OCI-LY1 (cell line): ENCODE data around the gene PRCD.

Experiments used
- H2AFZ ChIP-seq: fragments of 200-600 bp; sonication (generic), shearing (Covaris generic); 2 replicates; pipeline ENCODE4 v1.6.0; 2014; ENCODE audit warnings: antibody characterized with exemption, mild to moderate bottlenecking, low read length
- H3F3A ChIP-seq: fragments of 200-600 bp; sonication (generic), shearing (Covaris generic); 2 replicates; pipeline ENCODE4 v1.6.0; 2014; ENCODE audit warnings: mild to moderate bottlenecking, antibody characterized with exemption, low read length, moderate library complexity; ENCODE audit not compliant: insufficient read depth
- H3K27ac ChIP-seq: fragments of 200-600 bp; sonication (generic); 2 replicates; pipeline ENCODE4 v1.5.1; 2014; ENCODE audit warnings: low read length, mixed run types, mild to moderate bottlenecking, low read depth; ENCODE audit not compliant: poor library complexity, severe bottlenecking
- H3K27me3 ChIP-seq: fragments of 200-600 bp; sonication (generic); 2 replicates; pipeline ENCODE4 v1.6.0; 2014; ENCODE audit warnings: antibody characterized with exemption, mild to moderate bottlenecking, low read length, moderate library complexity; ENCODE audit not compliant: insufficient read depth
- H3K36me3 ChIP-seq: fragments of 200-600 bp; sonication (generic); 2 replicates; pipeline ENCODE4 v1.6.1; 2014; ENCODE audit warnings: mild to moderate bottlenecking, antibody characterized with exemption, low read length, moderate library complexity, mixed read lengths; ENCODE audit not compliant: insufficient read depth
- H3K4me1 ChIP-seq: fragments of 200-600 bp; sonication (generic); 2 replicates; pipeline ENCODE4 v1.5.1; 2014; ENCODE audit warnings: mild to moderate bottlenecking, low read length, moderate library complexity; ENCODE audit not compliant: insufficient read depth, severe bottlenecking
- H3K4me2 ChIP-seq: fragments of 200-600 bp; sonication (generic), shearing (Covaris generic); 2 replicates; pipeline ENCODE4 v1.6.1; 2014; ENCODE audit warnings: low read length
- H3K4me3 ChIP-seq: fragments of 200-600 bp; sonication (generic); 2 replicates; pipeline ENCODE4 v1.5.1; 2014; ENCODE audit warnings: low read length, low read depth, mild to moderate bottlenecking, mixed read lengths; ENCODE audit not compliant: poor library complexity, severe bottlenecking
- H3K79me2 ChIP-seq: fragments of 200-600 bp; shearing (Covaris generic); 2 replicates; pipeline ENCODE4 v1.6.1; 2016; ENCODE audit warnings: mixed run types, low read length, mixed read lengths; ENCODE audit not compliant: insufficient read depth
- H3K9ac ChIP-seq: fragments of 200-600 bp; sonication (generic), shearing (Covaris generic); 2 replicates; pipeline ENCODE4 v1.6.1; 2014; ENCODE audit warnings: mild to moderate bottlenecking, low read length, mixed read lengths
- H3K9me2 ChIP-seq: fragments of 200-600 bp; sonication (generic), shearing (Covaris generic); 2 replicates; pipeline ENCODE4 v1.6.1; 2014; ENCODE audit warnings: low read depth, mild to moderate bottlenecking, low read length, mixed read lengths
- H3K9me3 ChIP-seq: fragments of 200-600 bp; shearing (Covaris generic); 2 replicates; pipeline ENCODE4 v1.6.1; 2014; ENCODE audit warnings: low read length, mixed read lengths
- H4K20me1 ChIP-seq: fragments of 200-600 bp; sonication (generic), shearing (Covaris generic); 2 replicates; pipeline ENCODE4 v1.6.0; 2016; ENCODE audit warnings: mild to moderate bottlenecking, low read length; ENCODE audit not compliant: insufficient read depth
- CTCF ChIP-seq: fragments of 200-600 bp; sonication (generic), shearing (Covaris generic); IDR thresholded peaks from 2 replicates; pipeline ENCODE4 v1.5.1; 2017; ENCODE audit warnings: mild to moderate bottlenecking, antibody characterized with exemption, low read length, moderate library complexity, mixed read lengths
- EZH2 ChIP-seq: fragments of 200-600 bp; sonication (generic), shearing (Covaris generic); IDR thresholded peaks from 2 replicates; pipeline ENCODE4 v1.8.0; 2017; ENCODE audit warnings: borderline replicate concordance, mixed run types, mild to moderate bottlenecking, antibody characterized with exemption, low read length, moderate library complexity, mixed read lengths

Gene PRCD

GRCh38 chr17:76567634-76568432, 28.0 kb downstream of the PRCD start:
- Histone ChIP-seq H3K9me2 (no peaks in the 10 kb centered on the region), H3K4me2 (no peak overlapping the region; the same call in 1 of the 2 replicates), H3K4me3 (no peak overlapping the region), H3K9me3 (no peaks in the 10 kb centered on the region), H2AFZ (no peak overlapping the region), H3K36me3 (peaks cover 34% of the 10 kb centered on the region), H4K20me1 (no peaks in the 10 kb centered on the region), H3K4me1 (peaks cover 12% of the 10 kb centered on the region), H3K27ac (no peak overlapping the region), H3K79me2 (no peaks in the 10 kb centered on the region), H3K9ac (no peak overlapping the region), H3K27me3 (no peaks in the 10 kb centered on the region; the same call in 1 of the 2 replicates), H3F3A (no peaks in the 10 kb centered on the region)
- TF ChIP-seq EZH2 (no peak), CTCF (no peak)

GRCh38 chr17:76568811-76569221, 29.0 kb downstream of the PRCD start:
- Histone ChIP-seq H3K4me1 (peaks cover 12% of the 10 kb centered on the region), H3K79me2 (no peaks in the 10 kb centered on the region), H4K20me1 (no peaks in the 10 kb centered on the region), H2AFZ (no peak overlapping the region), H3K9me3 (no peaks in the 10 kb centered on the region), H3K27ac (no peak overlapping the region), H3K9me2 (no peaks in the 10 kb centered on the region), H3K4me3 (no peak overlapping the region), H3K36me3 (peaks cover 28% of the 10 kb centered on the region), H3K9ac (no peak overlapping the region), H3F3A (no peaks in the 10 kb centered on the region), H3K4me2 (no peak overlapping the region), H3K27me3 (no peaks in the 10 kb centered on the region; the same call in 1 of the 2 replicates)
- no peak for TF ChIP-seq EZH2
- no peak for TF ChIP-seq CTCF

GRCh38 chr17:76569607-76570279, 29.9 kb downstream of the PRCD start:
- no peaks in the 10 kb centered on the region for H3K79me2 ChIP-seq
- no peak overlapping the region for H3K4me3 ChIP-seq
- no peaks in the 10 kb centered on the region for H3K9me3 ChIP-seq
- H3K9ac ChIP-seq = no peak overlapping the region
- no peaks in the 10 kb centered on the region for H3K9me2 ChIP-seq
- H3K27ac ChIP-seq = no peak overlapping the region
- TF ChIP-seq EZH2 = no peak
- TF ChIP-seq CTCF = no peak
- H3K27me3 ChIP-seq = no peaks in the 10 kb centered on the region; the same call in 1 of the 2 replicates
- H2AFZ ChIP-seq = no peak overlapping the region
- peaks cover 12% of the 10 kb centered on the region for H3K4me1 ChIP-seq
- no peaks in the 10 kb centered on the region for H3F3A ChIP-seq
- H4K20me1 ChIP-seq = no peaks in the 10 kb centered on the region
- H3K36me3 ChIP-seq = peaks cover 22% of the 10 kb centered on the region
- no peak overlapping the region for H3K4me2 ChIP-seq
